ENCODE data around the gene KNSTRN.

- no peak for TF ChIP-seq CEBPB (IDR thresholded peaks at IDR 0.05; ENCODE audit: low read depth, low read length)
- TF ChIP-seq CTCF (conservative IDR thresholded peaks at IDR 0.05; ENCODE audit: low read depth, low read length): no peak
- TF ChIP-seq USF2 (IDR thresholded peaks at IDR 0.05; ENCODE audit: low read depth, low read length): no peak
- no peak for TF ChIP-seq RCOR1 (IDR thresholded peaks at IDR 0.05; ENCODE audit: insufficient replicate concordance, low read length)
- no peak for TF ChIP-seq POLR2A (IDR thresholded peaks at IDR 0.05; ENCODE audit: low read depth, low read length)
- TF ChIP-seq RFX5 (IDR thresholded peaks at IDR 0.05; ENCODE audit: low read depth, low read length): no peak
- TF ChIP-seq SMC3 (IDR thresholded peaks at IDR 0.05; ENCODE audit: low read depth, low read length): no peak
- TF ChIP-seq ELK1 (IDR thresholded peaks at IDR 0.05; ENCODE audit: borderline replicate concordance, low read depth, low read length): no peak
- TF ChIP-seq BHLHE40 (IDR thresholded peaks at IDR 0.05; ENCODE audit: low read depth, low read length): no peak
- TF ChIP-seq RAD21 (IDR thresholded peaks at IDR 0.05; ENCODE audit: low read length): no peak
Measured at GRCh38 chr15:40435023-40435709, 52.6 kb downstream of the KNSTRN start.
